CD4-positive, alpha-beta T cell treated with Interleukin-2 at 100 ng/mL for 4 hours (primary cell): ENCODE measurements around the gene KRT14.
"Not testable (repeated sequence)": the region's sequence is repeated elsewhere in the genome, so short reads cannot be mapped to it uniquely, and the experiment has no call there.

Experiments used
- DNase-seq: peaks from one replicate; pipeline ENCODE4 v3.0.0-alpha.2; 2020; ENCODE audit warnings: low spot score

The KRT14 gene

GRCh38 chr17:41622340-41623183 lies 35.9 kb upstream of the KRT14 start:
- DNase-seq = not testable (repeated sequence)

DNA sequence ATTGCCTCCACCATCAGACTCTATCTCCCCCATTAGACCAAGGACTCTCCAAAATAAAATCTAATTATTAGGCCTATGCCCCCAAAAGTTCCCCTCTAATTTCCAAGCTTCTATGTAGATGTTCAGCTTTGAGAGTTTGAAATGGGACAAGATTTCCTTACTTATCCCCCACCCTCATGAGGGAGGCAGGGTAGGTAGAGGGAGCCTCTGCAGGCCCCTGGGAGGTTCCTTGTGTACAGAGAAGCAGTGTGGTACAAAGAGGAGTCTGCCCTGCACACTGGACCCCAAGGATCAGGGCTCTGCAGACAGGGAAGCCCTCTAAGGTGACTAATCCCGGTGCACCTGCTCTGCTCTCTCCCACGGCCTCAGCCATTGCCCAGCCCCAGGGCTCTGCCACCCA lies 35.2 kb upstream of the KRT14 start:
- no peak for DNase-seq

DNA sequence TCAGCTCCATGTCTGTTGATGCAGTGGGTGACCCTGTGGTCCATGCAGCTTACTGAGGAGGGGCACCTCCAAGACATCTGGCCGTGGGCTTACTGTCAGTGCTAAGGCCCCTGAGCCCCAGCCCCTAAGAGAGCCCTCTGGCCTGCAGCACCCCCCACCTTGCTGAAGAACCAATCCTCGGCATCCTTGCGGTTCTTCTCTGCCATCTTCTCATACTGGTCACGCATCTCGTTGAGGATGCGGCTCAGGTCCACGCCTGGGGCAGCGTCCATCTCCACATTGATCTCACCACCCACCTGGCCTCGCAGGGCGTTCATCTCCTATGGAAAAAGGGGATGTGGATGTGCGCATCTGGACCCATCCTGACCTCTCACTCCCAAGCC lies 34.7 kb upstream of the KRT14 start:
- not testable (repeated sequence) for DNase-seq

DNA sequence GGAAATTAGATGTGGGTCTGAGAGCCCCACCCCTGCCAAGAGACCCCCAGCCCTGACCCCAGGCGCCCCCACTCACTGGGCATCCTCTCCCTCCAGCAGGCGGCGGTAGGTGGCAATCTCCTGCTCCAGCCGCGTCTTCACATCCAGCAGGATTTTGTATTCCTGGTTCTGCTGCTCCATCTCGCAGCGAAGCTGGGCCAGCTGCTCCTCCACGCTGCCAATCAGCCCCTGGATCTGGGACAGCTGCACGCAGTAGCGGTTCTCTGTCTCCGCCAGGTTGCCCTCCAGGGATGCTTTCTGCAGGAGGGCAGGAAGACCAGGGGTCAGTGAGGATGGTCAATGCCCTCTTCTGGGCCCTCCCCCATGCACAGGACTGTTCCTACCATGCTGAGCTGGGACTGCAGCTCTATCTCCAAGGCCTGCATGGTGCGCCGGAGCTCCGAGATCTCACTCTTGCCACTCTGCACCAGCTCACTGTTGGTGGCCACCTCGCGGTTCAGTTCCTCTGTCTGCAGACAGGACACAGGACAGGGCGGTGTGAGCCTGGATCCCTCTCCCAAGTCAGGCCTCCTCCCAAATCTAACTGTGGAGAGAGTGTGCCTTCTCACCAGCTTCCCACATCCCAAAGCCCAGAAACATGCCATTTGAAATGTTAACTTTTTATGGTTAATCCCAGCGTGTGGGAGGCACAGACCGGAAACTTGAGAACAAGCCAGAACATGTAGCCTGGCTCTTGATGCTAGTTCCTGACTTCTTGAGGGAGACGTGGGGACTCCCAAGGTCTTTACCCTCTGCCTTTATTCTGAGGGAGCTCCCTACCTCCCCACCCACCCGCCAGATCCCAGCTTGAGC lies 34.1 kb upstream of the KRT14 start:
- no peak for DNase-seq

GRCh38 chr17:41619927-41620582 lies 33.4 kb upstream of the KRT14 start:
- not testable (repeated sequence) for DNase-seq

- no peak for DNase-seq
Observed at GRCh38 chr17:41619036-41619926, 32.6 kb upstream of the KRT14 start.

GRCh38 chr17:41618341-41619035 lies 31.8 kb upstream of the KRT14 start:
- no peak for DNase-seq

GRCh38 chr17:41617698-41618097 lies 31.0 kb upstream of the KRT14 start:
- DNase-seq = no peak

GRCh38 chr17:41617136-41617535 lies 30.4 kb upstream of the KRT14 start:
- no peak for DNase-seq

- DNase-seq = not testable (repeated sequence)
Observed at GRCh38 chr17:41616486-41616885, 29.8 kb upstream of the KRT14 start.

- no peak for DNase-seq
Observed at GRCh38 chr17:41615454-41615853, 28.8 kb upstream of the KRT14 start.

- not testable (repeated sequence) for DNase-seq
Observed at GRCh38 chr17:41614767-41615166, 28.1 kb upstream of the KRT14 start.

DNA sequence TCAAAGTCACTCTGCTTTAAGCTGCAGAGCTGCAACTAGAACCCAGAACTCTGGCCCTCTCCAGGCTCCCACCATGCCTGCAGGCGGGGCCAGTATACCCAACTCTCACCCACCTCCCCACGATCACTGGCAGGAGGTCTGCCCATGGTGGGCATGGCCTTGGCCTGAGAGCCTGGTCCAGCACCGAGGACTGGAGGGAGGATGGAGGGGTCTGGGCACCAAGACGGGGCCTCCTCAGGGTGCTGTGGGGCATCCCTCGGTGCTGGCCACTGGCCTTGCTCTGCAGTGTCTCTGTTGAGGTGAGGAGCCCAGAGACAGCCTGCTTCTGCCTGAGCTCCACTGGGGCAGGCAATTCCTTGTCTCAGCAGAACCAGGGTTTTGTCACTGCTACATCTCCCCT lies 27.4 kb upstream of the KRT14 start:
- no peak for DNase-seq

DNA sequence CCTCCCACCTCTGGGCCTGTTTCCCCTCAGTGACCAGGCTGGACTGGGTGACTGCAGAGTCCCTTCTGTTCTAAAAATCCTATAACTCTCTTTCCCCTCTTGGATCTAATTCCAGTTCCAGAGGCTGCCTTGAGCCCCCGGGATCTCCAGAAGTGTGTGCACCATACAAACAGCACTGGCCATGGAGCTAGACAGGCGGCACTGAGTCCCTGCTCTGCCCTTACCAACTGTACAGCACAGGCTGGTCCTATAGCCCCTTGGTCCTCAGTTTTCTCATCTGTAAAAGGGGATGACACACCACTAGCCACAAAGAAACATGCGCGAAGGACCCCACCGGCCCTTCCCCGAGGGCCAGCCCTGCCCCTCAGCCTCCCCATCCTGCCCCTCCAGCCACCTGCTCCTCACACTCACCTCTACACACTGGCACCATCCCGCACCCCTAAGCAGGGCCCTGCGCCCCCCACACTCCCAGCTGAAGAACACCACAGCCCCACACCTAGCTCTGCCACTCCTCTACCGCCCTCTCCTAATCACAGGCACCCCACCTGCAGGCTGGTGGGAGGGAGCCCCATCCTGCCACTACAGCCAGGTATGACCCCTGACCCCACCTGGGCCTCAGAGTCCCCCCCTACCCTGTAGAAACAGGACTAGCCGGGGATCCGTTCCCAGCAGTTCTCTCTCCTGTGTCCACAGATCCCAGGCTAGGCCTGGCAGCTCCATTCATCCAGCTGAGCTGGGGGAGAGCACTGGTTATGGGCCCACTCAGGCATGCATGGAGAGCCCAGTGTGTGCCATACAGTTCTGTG lies 26.8 kb upstream of the KRT14 start:
- no peak for DNase-seq

DNA sequence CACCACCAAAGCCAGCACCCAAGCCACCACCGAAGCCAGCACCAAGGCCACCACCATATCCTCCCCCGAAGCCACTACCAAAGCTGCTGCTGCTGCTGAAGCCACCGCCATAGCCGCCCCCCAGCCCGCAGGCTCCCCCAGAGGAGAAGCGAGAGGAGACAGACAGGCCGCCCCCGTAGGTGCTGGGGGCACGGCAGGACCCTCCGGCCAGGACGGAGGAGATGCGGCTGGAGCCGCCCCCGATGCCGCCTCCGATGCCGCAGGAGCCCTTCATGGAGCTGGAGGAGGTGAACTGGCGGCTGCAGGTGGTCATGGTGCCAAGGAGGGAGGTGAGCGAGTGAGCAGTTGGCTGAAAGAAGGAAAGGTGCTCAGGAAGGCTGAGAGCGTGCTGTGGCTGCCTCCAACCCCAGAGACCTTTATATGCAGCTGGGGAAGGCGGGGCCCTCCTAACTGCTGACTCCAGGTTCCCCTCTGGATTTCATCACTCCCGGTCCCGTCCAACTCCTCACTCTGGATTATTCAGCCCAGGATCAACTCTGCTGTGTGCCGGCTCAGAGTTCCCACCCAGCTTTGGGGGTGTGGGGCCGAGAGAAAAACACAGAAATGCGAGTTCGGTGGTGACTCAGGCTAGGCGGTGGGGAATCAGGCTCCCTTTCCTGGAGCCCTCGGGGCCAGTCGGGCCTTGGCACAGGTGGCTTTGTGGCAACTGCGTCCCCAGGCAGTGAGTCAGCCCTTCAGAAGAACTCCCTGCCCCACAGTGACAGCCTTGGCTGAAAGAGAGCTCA lies 25.9 kb upstream of the KRT14 start, which contains the start of gene KRT16:
KRT16 (minus strand) TSS at position 392 of the 785 bp plus-strand sequence; CDS start at position 313, 79 bp downstream.
- not testable (repeated sequence) for DNase-seq

DNA sequence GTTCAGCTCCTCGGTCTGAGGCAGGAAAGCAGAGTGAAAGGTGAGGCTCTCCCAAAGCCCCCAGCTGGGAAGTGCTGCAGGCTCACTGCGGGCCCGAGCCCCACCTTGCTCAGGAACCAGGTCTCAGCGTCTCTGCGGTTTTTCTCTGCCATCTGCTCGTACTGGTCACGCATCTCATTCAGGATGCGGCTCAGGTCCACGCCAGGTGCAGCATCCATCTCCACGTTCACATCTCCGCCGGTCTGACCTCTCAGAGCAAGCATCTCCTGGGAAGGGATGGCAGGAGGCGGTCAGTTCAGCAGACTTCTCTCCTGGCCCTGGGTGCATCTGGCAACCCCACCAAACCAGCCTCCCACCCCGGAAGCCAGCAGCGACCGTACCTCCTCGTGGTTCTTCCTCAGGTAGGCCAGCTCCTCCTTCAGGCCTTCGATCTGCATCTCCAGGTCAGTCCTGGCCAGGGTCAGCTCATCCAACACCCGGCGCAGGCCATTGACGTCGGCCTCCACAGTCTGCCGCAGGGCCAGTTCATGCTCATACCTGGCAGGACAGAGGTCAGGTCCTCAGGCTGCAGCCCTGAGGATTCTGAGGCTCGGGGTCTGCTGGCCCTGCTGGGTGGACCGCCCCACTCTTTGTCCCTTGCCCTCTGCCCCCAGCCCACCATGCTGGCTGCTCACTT lies 24.4 kb upstream of the KRT14 start:
- no peak for DNase-seq

- DNase-seq = not testable (repeated sequence)
Observed at GRCh38 chr17:41610061-41610517, 23.4 kb upstream of the KRT14 start.

DNA sequence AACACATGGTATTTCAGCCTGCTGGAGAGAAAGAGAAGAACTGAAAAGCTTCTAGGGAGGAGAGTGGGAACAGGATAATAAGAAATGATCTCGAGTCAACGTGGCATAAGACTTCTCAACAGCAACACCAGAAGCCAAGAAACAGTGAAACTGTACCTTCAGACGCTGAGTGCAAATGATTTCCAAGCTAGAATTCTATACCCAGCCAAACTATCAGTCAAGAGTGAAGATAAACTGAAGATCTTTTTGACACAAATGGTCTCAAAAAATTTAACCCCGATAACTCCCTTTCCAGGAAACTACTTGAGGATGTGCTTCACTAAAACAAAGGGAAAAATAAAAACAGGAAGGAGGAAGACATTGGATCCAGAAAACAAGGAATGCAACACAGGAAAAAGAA lies 20.2 kb upstream of the KRT14 start:
- not testable (repeated sequence) for DNase-seq
